Lung (tissue), 12 donors: ENCODE data around the gene TMEM250. TPM values are rescaled to one million over a fixed set of nuclear protein-coding genes. Genes with fewer than 3 reads are reported as not detected.

ENCODE experiments used
- ATAC-seq: fragments of 200-7000 bp; cut with Tn5 transposase; one replicate; pipeline ENCODE4 v1.9.1; 2020; ENCODE audit warnings: moderate number of reproducible peaks; ENCODE audit not compliant: insufficient read depth, low FRiP score
- DNase-seq, 3 donors: peaks; one replicate each; pipeline ENCODE4 v3.0.0-alpha.2; 2013 to 2017
- H3K27ac ChIP-seq, 2 donors: one replicate each; pipeline ENCODE4 v1.5.1; 2013; ENCODE audit warnings: mild to moderate bottlenecking in 2 of 2, moderate library complexity in 2 of 2, control low read depth in 1 of 2, inconsistent platforms in 1 of 2, low read depth in 1 of 2, low read length in 1 of 2
- H3K27me3 ChIP-seq, 3 donors: one replicate each; pipeline ENCODE4 v1.5.1; 2013; ENCODE audit warnings: low read length in 2 of 3; ENCODE audit not compliant: control insufficient read depth in 3 of 3, insufficient read depth in 3 of 3
- H3K36me3 ChIP-seq, 4 donors: one replicate each; pipeline ENCODE4 v1.5.1; 2013; ENCODE audit warnings: low read length in 4 of 4, mild to moderate bottlenecking in 1 of 4, moderate library complexity in 1 of 4; ENCODE audit not compliant: control insufficient read depth in 4 of 4, insufficient read depth in 4 of 4
- H3K4me1 ChIP-seq, 5 donors: one replicate each; pipeline ENCODE4 v1.5.1; 2013; ENCODE audit warnings: low read length in 5 of 5, mild to moderate bottlenecking in 2 of 5, moderate library complexity in 1 of 5; ENCODE audit not compliant: control insufficient read depth in 5 of 5, insufficient read depth in 5 of 5
- H3K4me3 ChIP-seq: one replicate; pipeline ENCODE4 v1.5.1; 2013; ENCODE audit warnings: mild to moderate bottlenecking, control low read depth, moderate library complexity
- H3K9ac ChIP-seq, 2 donors: one replicate each; pipeline ENCODE4 v1.5.1; 2013; ENCODE audit warnings: low read length in 2 of 2, control low read depth in 1 of 2; ENCODE audit not compliant: insufficient read depth in 1 of 2
- H3K9me3 ChIP-seq, 4 donors: one replicate each; pipeline ENCODE4 v1.5.1; 2013; ENCODE audit warnings: low read length in 3 of 4, mild to moderate bottlenecking in 1 of 4, moderate library complexity in 1 of 4; ENCODE audit not compliant: control insufficient read depth in 4 of 4, insufficient read depth in 3 of 4
- WGBS, 2 donors: extraction: QIAGEN DNeasy Blood & Tissue Kit; methylation state at CpG; one replicate each; pipeline ENCODE4 v1.1.7; 2013; 5-methylcytosine and 5-hydroxymethylcytosine counted together
- polyA plus RNA-seq, 2 donors: library from polyadenylated mRNA; stranded (reverse); fragments of 200-250 nt; gene quantifications; one replicate each; pipeline ENCODE4 v1.2.1, GENCODE V29; 2013
- total RNA-seq, 2 donors: library from RNA; depleted of rRNA in 1 of 2; stranded (reverse); fragments of >200 nt in 1 of 2; gene quantifications; one replicate each; pipeline ENCODE4 v1.2.1, GENCODE V29; 2014 to 2021
- TF ChIP-seq, protein P1 (sequence below): IDR thresholded peaks from 2 replicates; pipeline ENCODE4 v1.5.1; 2012; ENCODE audit warnings: mild to moderate bottlenecking; ENCODE audit errors: control extremely low read depth, extremely low read depth
- donor health status: control.
- donor health status: control.
- donor health status: Bipolar disorder and iron deficiency.
- donor health status: healthy.
- donor health status: DM: yes; HTN: yes; CAD: no.

Gene TMEM250
- total and polyA plus RNA-seq, 4 donors: 13.0 to 47.9 (median 27.2) TPM

DNA sequence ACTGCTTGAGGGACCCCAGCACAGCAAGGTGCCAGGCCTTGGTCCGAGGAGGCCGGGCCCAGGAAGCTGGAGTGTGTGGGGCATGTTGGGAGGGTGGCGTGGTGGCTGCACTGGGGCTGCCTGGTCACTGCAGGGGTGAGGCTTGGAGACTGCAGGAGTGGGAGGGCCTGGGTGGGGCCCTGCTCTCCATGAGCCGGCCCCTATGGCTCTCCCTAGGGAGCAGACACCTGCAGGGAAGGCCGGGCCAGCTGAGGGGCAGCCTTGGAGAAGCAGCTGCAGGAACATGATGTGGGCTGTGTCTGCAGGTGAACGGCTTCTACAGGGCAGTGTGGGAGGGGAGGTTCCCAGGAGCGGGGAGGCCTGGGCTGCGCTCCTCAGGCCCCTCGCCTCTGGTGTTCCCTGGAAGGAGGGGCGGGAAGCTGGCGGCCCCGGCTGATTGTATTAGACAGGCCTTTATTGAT is 41.7 kb upstream of the TMEM250 start:
- peaks cover 0 to 11% (median 10%) of the 10 kb centered on the region in 3 donors for H3K27me3 ChIP-seq

DNA sequence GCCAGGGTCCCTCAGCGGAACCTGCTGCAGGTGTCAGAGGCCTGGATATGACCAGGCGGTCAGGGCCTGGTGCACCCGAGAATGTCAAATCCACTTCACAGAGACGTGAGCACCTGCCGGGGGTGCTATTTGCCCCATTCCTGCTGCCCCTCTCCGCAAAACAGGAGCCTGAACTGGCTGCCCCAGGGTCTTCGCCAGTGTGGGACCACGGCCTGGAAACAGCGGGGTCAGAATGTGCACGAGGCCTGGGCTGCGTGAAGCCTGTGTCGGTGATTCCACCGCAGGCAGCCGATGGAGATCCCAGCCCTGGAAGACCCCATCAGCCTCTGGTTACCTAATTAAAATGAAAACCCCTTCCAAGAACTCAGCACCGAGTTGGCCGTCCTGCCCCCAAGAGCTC is 41.2 kb upstream of the TMEM250 start:
- Histone ChIP-seq H3K27ac (no peak overlapping the region), H3K9me3 (peaks cover 0 to 3% (median 0%) of the 10 kb centered on the region in 4 donors), H3K4me1 (no peaks in the 10 kb centered on the region), H3K36me3 (no peaks in the 10 kb centered on the region), H3K9ac (no peak overlapping the region), H3K4me3 (no peak overlapping the region), H3K27me3 (peaks cover 0 to 11% (median 11%) of the 10 kb centered on the region in 3 donors)
- TF ChIP-seq, protein P1, sequence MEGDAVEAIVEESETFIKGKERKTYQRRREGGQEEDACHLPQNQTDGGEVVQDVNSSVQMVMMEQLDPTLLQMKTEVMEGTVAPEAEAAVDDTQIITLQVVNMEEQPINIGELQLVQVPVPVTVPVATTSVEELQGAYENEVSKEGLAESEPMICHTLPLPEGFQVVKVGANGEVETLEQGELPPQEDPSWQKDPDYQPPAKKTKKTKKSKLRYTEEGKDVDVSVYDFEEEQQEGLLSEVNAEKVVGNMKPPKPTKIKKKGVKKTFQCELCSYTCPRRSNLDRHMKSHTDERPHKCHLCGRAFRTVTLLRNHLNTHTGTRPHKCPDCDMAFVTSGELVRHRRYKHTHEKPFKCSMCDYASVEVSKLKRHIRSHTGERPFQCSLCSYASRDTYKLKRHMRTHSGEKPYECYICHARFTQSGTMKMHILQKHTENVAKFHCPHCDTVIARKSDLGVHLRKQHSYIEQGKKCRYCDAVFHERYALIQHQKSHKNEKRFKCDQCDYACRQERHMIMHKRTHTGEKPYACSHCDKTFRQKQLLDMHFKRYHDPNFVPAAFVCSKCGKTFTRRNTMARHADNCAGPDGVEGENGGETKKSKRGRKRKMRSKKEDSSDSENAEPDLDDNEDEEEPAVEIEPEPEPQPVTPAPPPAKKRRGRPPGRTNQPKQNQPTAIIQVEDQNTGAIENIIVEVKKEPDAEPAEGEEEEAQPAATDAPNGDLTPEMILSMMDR: no peak
- ATAC-seq: no peak
- DNase-seq: no peak
- WGBS, 2 donors: 86 to 89% methylated on average over 16 of the region's 16 CpGs

More for the DNA sequence above, 41.7 kb upstream of the TMEM250 start:
- 54 to 89% methylated on average over 12 of the region's 12 CpGs for WGBS, 2 donors
- TF ChIP-seq, protein P1: no peak
- Histone ChIP-seq H3K36me3 (no peaks in the 10 kb centered on the region), H3K9me3 (peaks cover 0 to 3% (median 0%) of the 10 kb centered on the region in 4 donors), H3K4me3 (no peak overlapping the region), H3K9ac (no peak overlapping the region), H3K4me1 (no peaks in the 10 kb centered on the region), H3K27ac (no peak overlapping the region)
- no peak for DNase-seq
- no peak for ATAC-seq

DNA sequence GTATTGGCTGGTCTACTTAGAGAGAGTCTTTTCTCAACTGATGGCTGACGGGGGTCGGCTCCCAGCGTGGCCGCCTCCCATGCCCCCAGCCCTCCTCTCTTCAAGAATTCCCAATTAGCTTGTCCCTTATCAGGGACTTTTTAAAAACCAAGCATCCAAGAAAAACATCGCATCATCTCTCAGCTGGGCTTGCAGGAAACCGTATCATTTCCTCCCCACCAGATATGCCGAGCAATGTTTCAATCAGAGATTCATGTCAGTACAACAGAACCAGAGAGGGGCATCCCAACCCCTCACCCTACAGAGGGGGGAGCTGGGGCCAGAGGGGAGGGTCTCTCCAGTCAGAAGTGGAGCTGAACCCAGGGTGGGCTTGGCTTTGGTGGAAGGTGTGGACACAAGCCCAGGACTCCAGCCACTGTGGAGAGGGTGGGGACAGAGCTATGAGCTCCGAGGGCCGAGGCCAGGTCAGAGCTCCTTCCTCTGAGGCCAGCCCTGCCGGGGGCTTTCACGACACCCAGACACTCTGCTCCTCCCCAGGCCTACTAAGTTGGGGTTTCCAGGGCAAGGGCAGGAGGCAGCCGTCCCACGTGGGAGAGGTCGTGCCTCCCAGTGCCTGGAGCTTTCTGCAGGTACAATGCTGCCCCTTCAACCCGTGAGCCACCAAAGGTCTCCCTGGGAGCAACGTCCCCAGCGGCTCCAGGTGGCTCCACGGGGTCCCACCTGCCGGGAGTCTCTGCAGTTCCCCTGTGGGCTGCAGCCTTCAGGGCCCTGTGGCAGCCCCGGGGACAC is 39.0 kb upstream of the TMEM250 start:
- Histone ChIP-seq H3K4me1 (no peaks in the 10 kb centered on the region), H3K27ac (no peak overlapping the region), H3K27me3 (peaks cover 0 to 11% (median 11%) of the 10 kb centered on the region in 3 donors), H3K9me3 (peaks cover 0 to 3% (median 0%) of the 10 kb centered on the region in 4 donors), H3K4me3 (no peak overlapping the region), H3K9ac (no peak overlapping the region), H3K36me3 (no peaks in the 10 kb centered on the region)
- DNase-seq: no peak
- TF ChIP-seq, protein P1: no peak
- ATAC-seq: no peak
- 57% methylated on average over 20 of the region's 20 CpGs for WGBS, 2 donors
